Measurements from ENCODE around the gene SHROOM4.

Gene SHROOM4

GRCh38 chrX:50677789-50678188, 136.2 kb downstream of the SHROOM4 start:
- Histone ChIP-seq H3K36me3 (ENCODE audit: control insufficient read depth, insufficient read depth, low read length) (no peaks in the 10 kb centered on the region), H3K27me3 (ENCODE audit: control insufficient read depth, insufficient read depth, low read length) (no peaks in the 10 kb centered on the region), H3K27ac (ENCODE audit: low read length) (no peak overlapping the region), H3K9me3 (ENCODE audit: control insufficient read depth, insufficient read depth, low read length) (no peaks in the 10 kb centered on the region), H3K4me1 (ENCODE audit: control insufficient read depth, insufficient read depth, low read length) (no peaks in the 10 kb centered on the region), H3K4me3 (ENCODE audit: low read length) (no peak overlapping the region)
- no peak for DNase-seq (ENCODE audit: low read depth, low spot score)
- WGBS (ENCODE audit: insufficient coverage, insufficient read length): no CpG with 5 or more reads among the region's 1 CpG

DNA sequence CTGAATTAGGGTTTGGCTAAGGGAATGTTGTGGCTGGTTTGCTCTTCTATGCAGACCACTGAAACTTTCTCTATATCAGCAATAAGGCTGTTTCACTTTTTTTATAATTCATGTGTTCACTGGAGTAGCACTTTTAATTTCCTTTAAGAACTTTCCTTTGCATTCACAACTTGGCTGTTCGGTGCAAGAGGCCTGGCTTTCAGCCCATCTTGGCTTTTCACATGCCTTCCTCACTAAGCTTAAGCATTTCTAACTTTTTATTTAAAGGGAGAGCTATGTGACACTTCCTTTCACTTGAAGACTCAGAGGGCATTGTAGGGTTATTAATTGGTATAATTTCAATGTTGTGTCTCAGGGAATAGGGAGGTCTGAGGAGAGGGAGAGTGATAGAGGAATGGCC, 142.3 kb downstream of the SHROOM4 start:
- no peak overlapping the region for H3K4me3 ChIP-seq (ENCODE audit: low read length)
- no peak overlapping the region for H3K27ac ChIP-seq (ENCODE audit: low read length)
- no CpG with 5 or more reads among the region's 1 CpG for WGBS (ENCODE audit: insufficient coverage, insufficient read length)
- DNase-seq (ENCODE audit: low read depth, low spot score): no peak
- no peaks in the 10 kb centered on the region for H3K27me3 ChIP-seq (ENCODE audit: control insufficient read depth, insufficient read depth, low read length)
- no peaks in the 10 kb centered on the region for H3K4me1 ChIP-seq (ENCODE audit: control insufficient read depth, insufficient read depth, low read length)
- no peaks in the 10 kb centered on the region for H3K9me3 ChIP-seq (ENCODE audit: control insufficient read depth, insufficient read depth, low read length)
- H3K36me3 ChIP-seq (ENCODE audit: control insufficient read depth, insufficient read depth, low read length): no peaks in the 10 kb centered on the region

- no peak overlapping the region for H3K4me3 ChIP-seq (ENCODE audit: low read length)
- no peaks in the 10 kb centered on the region for H3K27me3 ChIP-seq (ENCODE audit: control insufficient read depth, insufficient read depth, low read length)
- no peaks in the 10 kb centered on the region for H3K36me3 ChIP-seq (ENCODE audit: control insufficient read depth, insufficient read depth, low read length)
- no peaks in the 10 kb centered on the region for H3K9me3 ChIP-seq (ENCODE audit: control insufficient read depth, insufficient read depth, low read length)
- WGBS (ENCODE audit: insufficient coverage, insufficient read length): no CpG with 5 or more reads among the region's 1 CpG
- no peaks in the 10 kb centered on the region for H3K4me1 ChIP-seq (ENCODE audit: control insufficient read depth, insufficient read depth, low read length)
- no peak for DNase-seq (ENCODE audit: low read depth, low spot score)
- no peak overlapping the region for H3K27ac ChIP-seq (ENCODE audit: low read length)
Observed at GRCh38 chrX:50668860-50669259, 145.1 kb downstream of the SHROOM4 start.

DNA sequence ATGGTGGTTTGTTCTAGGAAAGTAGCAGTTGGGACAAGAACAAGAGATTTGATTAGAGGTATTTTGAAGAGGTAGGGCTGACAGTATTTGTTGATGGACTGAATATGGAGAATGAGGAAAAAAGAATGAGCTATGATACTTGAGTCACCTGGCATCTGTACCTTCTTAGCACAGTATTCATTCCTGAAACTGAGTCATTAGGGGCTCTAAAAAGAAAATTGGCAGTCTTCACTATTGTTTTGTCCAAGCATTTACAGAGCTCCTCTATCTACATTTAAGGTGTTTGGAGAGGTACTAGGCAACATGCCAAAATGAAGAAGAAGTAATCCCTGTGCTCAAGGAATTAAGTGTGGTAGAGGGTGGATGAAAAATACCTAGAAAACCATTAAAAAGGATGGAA, 165.8 kb downstream of the SHROOM4 start:
- H3K27ac ChIP-seq (ENCODE audit: low read length): no peak overlapping the region
- no peaks in the 10 kb centered on the region for H3K36me3 ChIP-seq (ENCODE audit: control insufficient read depth, insufficient read depth, low read length)
- no peaks in the 10 kb centered on the region for H3K27me3 ChIP-seq (ENCODE audit: control insufficient read depth, insufficient read depth, low read length)
- H3K4me1 ChIP-seq (ENCODE audit: control insufficient read depth, insufficient read depth, low read length): no peaks in the 10 kb centered on the region; the same call in 1 of the 2 replicates
- no peak overlapping the region for H3K4me3 ChIP-seq (ENCODE audit: low read length)
- no peak for DNase-seq (ENCODE audit: low read depth, low spot score)
- no peaks in the 10 kb centered on the region for H3K9me3 ChIP-seq (ENCODE audit: control insufficient read depth, insufficient read depth, low read length)

- no peak overlapping the region for H3K27ac ChIP-seq (ENCODE audit: low read length)
- H3K4me3 ChIP-seq (ENCODE audit: low read length): no peak overlapping the region
- no peaks in the 10 kb centered on the region for H3K9me3 ChIP-seq (ENCODE audit: control insufficient read depth, insufficient read depth, low read length)
- H3K27me3 ChIP-seq (ENCODE audit: control insufficient read depth, insufficient read depth, low read length): no peaks in the 10 kb centered on the region
- no peak for DNase-seq (ENCODE audit: low read depth, low spot score)
- H3K4me1 ChIP-seq (ENCODE audit: control insufficient read depth, insufficient read depth, low read length): no peaks in the 10 kb centered on the region; the same call in 1 of the 2 replicates
- H3K36me3 ChIP-seq (ENCODE audit: control insufficient read depth, insufficient read depth, low read length): no peaks in the 10 kb centered on the region
Observed at GRCh38 chrX:50644496-50644895, 169.5 kb downstream of the SHROOM4 start.

GRCh38 chrX:50643525-50644137, 170.4 kb downstream of the SHROOM4 start:
- H3K27me3 ChIP-seq (ENCODE audit: control insufficient read depth, insufficient read depth, low read length): no peaks in the 10 kb centered on the region
- WGBS (ENCODE audit: insufficient coverage, insufficient read length): no CpG with 5 or more reads among the region's 7 CpGs

GRCh38 chrX:50638123-50638522, 175.9 kb downstream of the SHROOM4 start:
- no peaks in the 10 kb centered on the region for H3K4me1 ChIP-seq (ENCODE audit: control insufficient read depth, insufficient read depth, low read length)
- WGBS (ENCODE audit: insufficient coverage, insufficient read length): no CpG with 5 or more reads among the region's 3 CpGs
- DNase-seq (ENCODE audit: low read depth, low spot score): no peak
- no peaks in the 10 kb centered on the region for H3K9me3 ChIP-seq (ENCODE audit: control insufficient read depth, insufficient read depth, low read length)
- no peak overlapping the region for H3K27ac ChIP-seq (ENCODE audit: low read length)
- no peaks in the 10 kb centered on the region for H3K36me3 ChIP-seq (ENCODE audit: control insufficient read depth, insufficient read depth, low read length)
- H3K27me3 ChIP-seq (ENCODE audit: control insufficient read depth, insufficient read depth, low read length): no peaks in the 10 kb centered on the region
- no peak overlapping the region for H3K4me3 ChIP-seq (ENCODE audit: low read length)

More at GRCh38 chrX:50643525-50644137, 170.4 kb downstream of the SHROOM4 start:
- DNase-seq (ENCODE audit: low read depth, low spot score): no peak
- Histone ChIP-seq H3K36me3 (ENCODE audit: control insufficient read depth, insufficient read depth, low read length) (no peaks in the 10 kb centered on the region), H3K9me3 (ENCODE audit: control insufficient read depth, insufficient read depth, low read length) (no peaks in the 10 kb centered on the region), H3K27ac (ENCODE audit: low read length) (no peak overlapping the region), H3K4me3 (ENCODE audit: low read length) (no peak overlapping the region), H3K4me1 (ENCODE audit: control insufficient read depth, insufficient read depth, low read length) (no peaks in the 10 kb centered on the region; the same call in 1 of the 2 replicates)

- no CpG with 5 or more reads among the region's 4 CpGs for WGBS (ENCODE audit: insufficient coverage, insufficient read length)
- no peaks in the 10 kb centered on the region for H3K9me3 ChIP-seq (ENCODE audit: control insufficient read depth, insufficient read depth, low read length)
- no peaks in the 10 kb centered on the region for H3K27me3 ChIP-seq (ENCODE audit: control insufficient read depth, insufficient read depth, low read length)
- H3K4me1 ChIP-seq (ENCODE audit: control insufficient read depth, insufficient read depth, low read length): no peaks in the 10 kb centered on the region
- H3K4me3 ChIP-seq (ENCODE audit: low read length): no peak overlapping the region
- no peak overlapping the region for H3K27ac ChIP-seq (ENCODE audit: low read length)
- H3K36me3 ChIP-seq (ENCODE audit: control insufficient read depth, insufficient read depth, low read length): no peaks in the 10 kb centered on the region
- no peak for DNase-seq (ENCODE audit: low read depth, low spot score)
Observed at GRCh38 chrX:50635817-50636365, 178.1 kb downstream of the SHROOM4 start.

DNA sequence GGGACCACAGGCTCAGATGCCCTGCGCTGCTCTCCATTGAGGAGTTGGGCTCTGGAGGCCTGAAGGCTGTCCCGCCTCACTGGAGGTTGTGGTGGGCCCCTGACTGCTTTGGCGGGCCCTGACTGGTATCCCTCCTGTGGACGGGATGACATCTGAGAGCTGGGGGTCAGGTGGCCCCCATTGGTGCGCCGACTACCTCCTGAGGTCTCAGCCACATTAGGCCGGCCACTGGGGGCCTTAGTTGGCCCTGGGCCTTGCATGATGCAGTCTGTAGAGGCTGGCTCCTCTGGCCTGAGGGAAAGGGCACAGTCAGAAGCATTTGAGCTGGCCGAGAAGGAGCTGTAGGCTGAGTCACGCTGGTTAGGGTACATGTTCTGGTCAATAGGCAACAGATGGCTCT, 178.8 kb downstream of the SHROOM4 start:
- WGBS (ENCODE audit: insufficient coverage, insufficient read length): no CpG with 5 or more reads among the region's 9 CpGs
- DNase-seq (ENCODE audit: low read depth, low spot score): no peak
- H3K27me3 ChIP-seq (ENCODE audit: control insufficient read depth, insufficient read depth, low read length): no peaks in the 10 kb centered on the region
- H3K27ac ChIP-seq (ENCODE audit: low read length): no peak overlapping the region
- no peak overlapping the region for H3K4me3 ChIP-seq (ENCODE audit: low read length)
- H3K4me1 ChIP-seq (ENCODE audit: control insufficient read depth, insufficient read depth, low read length): no peaks in the 10 kb centered on the region
- no peaks in the 10 kb centered on the region for H3K36me3 ChIP-seq (ENCODE audit: control insufficient read depth, insufficient read depth, low read length)
- H3K9me3 ChIP-seq (ENCODE audit: control insufficient read depth, insufficient read depth, low read length): no peaks in the 10 kb centered on the region

- no peak for DNase-seq (ENCODE audit: low read depth, low spot score)
- no CpG with 5 or more reads among the region's 6 CpGs for WGBS (ENCODE audit: insufficient coverage, insufficient read length)
Observed at GRCh38 chrX:50629774-50630173, 184.2 kb downstream of the SHROOM4 start.

DNA sequence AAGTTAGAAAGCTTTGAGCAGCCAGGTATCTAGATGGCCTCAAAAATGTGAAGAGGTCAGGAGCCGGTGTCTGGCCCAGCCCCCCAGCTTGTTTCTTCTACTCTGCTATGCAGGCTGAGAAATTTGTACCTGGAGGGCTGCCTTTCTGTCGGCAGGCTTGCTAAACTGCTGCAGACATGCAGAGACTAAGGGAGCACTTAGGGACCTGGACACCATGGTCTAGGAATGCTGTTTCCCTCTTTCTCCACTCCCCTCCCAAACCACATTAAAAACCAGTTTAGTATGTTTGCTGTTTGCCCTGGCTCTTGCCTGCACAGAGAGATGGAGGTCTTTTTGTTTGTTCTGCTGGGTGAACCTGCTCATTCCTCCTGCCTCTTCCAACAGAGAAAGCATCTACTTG, 186.3 kb downstream of the SHROOM4 start:
- no CpG with 5 or more reads among the region's 2 CpGs for WGBS (ENCODE audit: insufficient coverage, insufficient read length)
- no peak overlapping the region for H3K4me3 ChIP-seq (ENCODE audit: low read length)
- H3K9me3 ChIP-seq (ENCODE audit: control insufficient read depth, insufficient read depth, low read length): no peaks in the 10 kb centered on the region
- no peak for DNase-seq (ENCODE audit: low read depth, low spot score)
- H3K4me1 ChIP-seq (ENCODE audit: control insufficient read depth, insufficient read depth, low read length): peaks cover 2% of the 10 kb centered on the region
- no peak overlapping the region for H3K27ac ChIP-seq (ENCODE audit: low read length)
- H3K27me3 ChIP-seq (ENCODE audit: control insufficient read depth, insufficient read depth, low read length): no peaks in the 10 kb centered on the region
- no peaks in the 10 kb centered on the region for H3K36me3 ChIP-seq (ENCODE audit: control insufficient read depth, insufficient read depth, low read length)

More at GRCh38 chrX:50629774-50630173, 184.2 kb downstream of the SHROOM4 start:
- Histone ChIP-seq H3K27me3 (ENCODE audit: control insufficient read depth, insufficient read depth, low read length) (no peaks in the 10 kb centered on the region), H3K27ac (ENCODE audit: low read length) (no peak overlapping the region), H3K36me3 (ENCODE audit: control insufficient read depth, insufficient read depth, low read length) (no peaks in the 10 kb centered on the region), H3K9me3 (ENCODE audit: control insufficient read depth, insufficient read depth, low read length) (no peaks in the 10 kb centered on the region), H3K4me3 (ENCODE audit: low read length) (no peak overlapping the region), H3K4me1 (ENCODE audit: control insufficient read depth, insufficient read depth, low read length) (peaks cover 2% of the 10 kb centered on the region)

Data from iPS DF 6.9 (cell line).